GM20431 (cell line): ENCODE measurements around the gene MS4A5.
"Not testable (repeated sequence)": the region's sequence is repeated elsewhere in the genome, so short reads cannot be mapped to it uniquely, and the experiment has no call there.

Experiments used
- in situ Hi-C: fragments of 300-500 bp; cut with MseI, MboI; formaldehyde crosslinking; loops from one replicate; pipeline ENCODE4 v1.15.0; 2020; ENCODE audit warnings: low sequenced_read_pairs; ENCODE audit not compliant: unreplicated experiment

Gene MS4A5

GRCh38 chr11:60429272-60429671, at the start of gene MS4A5:
Gene MS4A5, plus strand, starts transcription at chr11:60429572. Its CDS starts 103 bp downstream, at chr11:60429675.
- in situ Hi-C loops, result no loop called here

DNA sequence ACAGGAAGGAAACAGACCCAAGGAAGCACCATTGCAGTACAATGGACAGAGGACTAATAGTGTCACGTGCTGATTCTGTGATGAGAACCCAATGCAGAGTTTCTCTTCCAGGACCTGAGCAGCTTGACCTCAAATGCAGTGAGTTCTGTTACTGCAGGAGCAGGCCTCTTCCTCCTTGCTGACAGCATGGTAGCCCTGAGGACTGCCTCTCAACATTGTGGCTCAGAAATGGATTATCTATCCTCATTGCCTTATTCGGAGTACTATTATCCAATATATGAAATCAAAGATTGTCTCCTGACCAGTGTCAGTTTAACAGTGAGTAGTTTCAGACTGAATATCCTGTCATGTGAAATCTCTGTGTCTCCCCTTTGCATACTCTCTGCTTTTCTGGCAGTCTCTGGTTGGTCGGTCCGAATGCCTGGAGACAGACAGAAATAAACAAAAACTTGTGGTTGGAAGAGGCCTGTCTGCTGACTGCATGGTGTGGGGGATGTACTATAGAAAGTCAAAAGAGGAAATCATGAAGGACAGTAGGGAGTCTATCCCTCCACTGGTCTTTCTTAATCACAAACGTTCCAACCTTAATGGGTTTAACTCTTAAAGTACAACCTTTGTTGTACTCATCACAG, 40.0 kb upstream of the MS4A5 start:
- in situ Hi-C loops, result no loop called here

GRCh38 chr11:60390419-60390818, 39.0 kb upstream of the MS4A5 start:
- in situ Hi-C loops, result no loop called here

GRCh38 chr11:60392361-60392760, 37.0 kb upstream of the MS4A5 start:
- in situ Hi-C loops, result no loop called here

DNA sequence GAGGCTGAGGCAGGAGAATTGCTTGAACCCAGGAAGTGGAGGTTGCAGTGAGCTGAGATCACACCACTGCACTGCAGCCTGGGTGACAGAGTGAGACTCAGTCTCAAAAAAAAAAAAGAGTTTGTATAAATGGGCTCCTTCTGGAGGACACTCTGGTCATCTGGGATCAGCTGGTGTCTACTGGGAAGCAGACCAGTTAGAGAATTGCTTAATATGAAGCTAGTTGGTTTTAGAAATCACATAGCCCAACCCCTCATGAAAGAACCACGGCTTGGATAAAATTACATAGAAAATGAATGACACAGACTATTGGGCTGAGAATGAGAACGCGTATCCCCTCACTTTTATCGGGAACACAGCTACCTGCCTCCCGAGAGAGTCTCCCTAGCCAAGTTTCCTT, 36.4 kb upstream of the MS4A5 start:
- in situ Hi-C loops, result no loop called here

- in situ Hi-C loops, result no loop called here
Measured at GRCh38 chr11:60394666-60395380, 34.5 kb upstream of the MS4A5 start.

- in situ Hi-C loops, result no loop called here
Measured at GRCh38 chr11:60396382-60396781, 33.0 kb upstream of the MS4A5 start, which contains the start of gene MS4A14. Gene MS4A14, plus strand, starts transcription at chr11:60396459. Its CDS starts 120 bp downstream, at chr11:60396579.

- in situ Hi-C loops, result no loop called here
Measured at GRCh38 chr11:60396799-60397198, 32.6 kb upstream of the MS4A5 start.

GRCh38 chr11:60420015-60420414, 9.4 kb upstream of the MS4A5 start:
- in situ Hi-C loops, result no loop called here

DNA sequence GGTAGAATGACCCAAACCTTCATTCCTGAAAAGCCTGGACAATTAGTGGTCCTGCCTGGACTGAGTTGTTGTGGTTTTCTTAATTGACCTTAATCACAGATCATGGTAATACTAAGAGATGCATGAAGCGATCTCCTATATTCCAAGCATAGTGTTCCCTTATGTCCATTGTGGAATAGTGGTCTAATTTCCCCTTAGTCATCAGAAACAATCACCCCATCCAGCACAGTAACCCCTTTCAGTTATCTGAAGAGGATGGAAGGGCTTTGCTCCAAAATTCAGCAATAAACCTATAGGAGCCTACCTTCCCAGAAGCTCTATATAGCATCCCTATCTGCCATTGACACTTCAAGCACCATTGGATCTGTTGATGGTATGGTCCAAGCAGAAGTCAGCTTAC, 6.8 kb upstream of the MS4A5 start:
- in situ Hi-C loops, result no loop called here

- in situ Hi-C loops, result no loop called here
Measured at GRCh38 chr11:60428517-60428916, 855 bp upstream of the MS4A5 start.

GRCh38 chr11:60431251-60431650, 1.9 kb downstream of the MS4A5 start:
- in situ Hi-C loops, result no loop called here

DNA sequence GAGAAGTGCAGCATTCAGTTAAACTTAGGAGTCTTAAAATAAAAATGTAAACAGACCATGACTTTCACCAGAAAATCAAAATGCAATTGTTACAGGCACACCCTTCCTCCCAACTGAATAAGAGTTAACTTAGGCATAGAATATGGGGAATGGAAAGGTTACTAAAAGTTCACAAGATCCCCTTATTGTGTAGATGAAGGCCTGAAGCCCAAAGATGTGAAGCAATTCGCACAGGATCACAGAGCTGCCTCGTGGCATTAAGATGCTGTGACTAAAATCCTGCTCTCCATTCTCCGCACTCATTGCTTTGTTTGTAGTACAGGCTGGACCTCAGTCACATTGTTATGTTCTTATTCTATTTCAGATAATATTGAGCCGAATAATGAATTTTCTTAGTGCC, 4.0 kb downstream of the MS4A5 start:
- in situ Hi-C loops, result no loop called here

DNA sequence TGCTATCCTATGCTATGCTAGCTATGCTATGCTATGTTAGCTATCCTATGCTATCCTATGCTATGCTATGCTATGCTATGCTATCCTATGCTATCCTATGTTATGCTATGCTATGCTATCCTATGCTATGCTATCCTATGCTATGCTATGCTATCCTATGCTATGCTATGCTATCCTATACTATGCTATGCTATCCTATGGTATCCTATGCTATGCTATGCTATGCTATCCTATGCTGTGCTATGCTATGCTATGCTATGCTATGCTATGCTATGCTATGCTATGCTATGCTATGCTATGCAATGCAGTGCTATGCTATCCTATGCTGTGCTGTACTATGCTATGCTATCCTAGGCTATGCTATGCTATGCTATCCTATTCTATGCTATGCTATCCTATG, 17.7 kb downstream of the MS4A5 start:
- in situ Hi-C loops, result no loop called here

- in situ Hi-C loops, result no loop called here
Measured at GRCh38 chr11:60447846-60448245, 18.5 kb downstream of the MS4A5 start.

- in situ Hi-C loops, result not testable (repeated sequence)
Measured at GRCh38 chr11:60451185-60451584, 21.8 kb downstream of the MS4A5 start.

DNA sequence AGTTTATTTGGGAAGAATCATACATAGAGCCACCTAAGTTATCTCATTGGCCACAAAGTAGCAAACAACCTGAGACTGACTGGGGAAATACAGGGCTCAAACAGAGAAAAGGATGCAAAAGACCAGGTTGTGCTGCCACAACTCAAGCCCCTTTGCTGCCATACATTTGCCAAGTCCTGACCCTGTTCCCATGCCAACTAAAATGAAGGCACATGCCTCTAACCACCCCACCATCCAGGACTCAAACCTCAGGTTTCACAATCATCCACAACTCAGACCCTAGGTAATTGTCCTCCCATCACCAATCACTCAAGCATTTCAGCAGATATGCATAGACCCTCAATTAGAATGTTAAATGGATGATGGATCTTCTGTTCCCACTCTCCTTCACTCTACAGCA, 24.8 kb downstream of the MS4A5 start:
- in situ Hi-C loops, result no loop called here

DNA sequence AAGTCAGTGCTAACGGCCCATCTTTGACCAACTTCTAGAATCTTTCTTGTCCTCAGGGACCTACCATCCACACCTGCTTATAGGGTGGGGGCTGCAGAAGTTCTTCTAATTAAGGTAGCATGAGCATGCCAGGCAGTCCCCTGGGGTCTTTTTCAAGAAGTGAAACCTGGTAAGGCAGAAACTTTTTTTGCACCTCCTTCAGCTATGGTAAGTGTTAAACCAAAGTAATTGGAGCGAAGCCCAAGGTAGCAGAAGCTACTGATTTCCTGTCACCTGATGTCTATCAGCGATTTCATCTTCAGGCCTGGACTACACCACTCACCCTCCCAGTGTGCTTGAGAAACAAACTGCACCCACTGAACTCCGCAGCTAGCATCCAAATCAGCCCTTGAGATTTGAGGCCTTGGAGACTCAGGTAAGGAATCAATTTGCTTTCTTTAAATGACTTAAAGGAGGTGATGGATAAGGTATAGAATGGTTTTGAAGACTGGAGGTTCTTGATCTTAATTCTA, 26.2 kb downstream of the MS4A5 start, which contains the start of gene MS4A1:
Gene MS4A1 (plus strand): TSS at position 317 of the 512 bp plus-strand sequence. CDS start 6,528 bp downstream, outside the sequence.
- in situ Hi-C loops, result no loop called here

DNA sequence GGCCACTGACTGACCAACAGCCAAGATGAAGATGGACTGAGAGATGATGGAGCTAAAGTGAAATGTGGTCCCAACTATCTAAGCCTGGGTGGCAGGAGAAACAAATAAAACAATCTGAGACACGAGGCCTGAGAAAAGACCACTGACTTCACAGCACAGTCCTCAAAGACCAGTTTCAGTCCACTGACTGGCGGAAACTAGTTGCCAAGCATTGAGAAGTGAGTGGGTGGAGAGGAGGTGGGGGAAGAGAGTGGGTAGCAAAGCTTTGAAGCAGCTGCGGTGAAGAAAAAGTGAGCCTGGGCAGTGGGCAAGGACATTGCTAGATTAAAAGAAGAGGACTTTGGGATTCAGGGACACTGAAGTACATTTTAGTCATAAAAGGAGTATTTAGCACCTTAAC, 28.2 kb downstream of the MS4A5 start:
- in situ Hi-C loops, result no loop called here

- in situ Hi-C loops, result no loop called here
Measured at GRCh38 chr11:60459345-60459744, 30.0 kb downstream of the MS4A5 start.

DNA sequence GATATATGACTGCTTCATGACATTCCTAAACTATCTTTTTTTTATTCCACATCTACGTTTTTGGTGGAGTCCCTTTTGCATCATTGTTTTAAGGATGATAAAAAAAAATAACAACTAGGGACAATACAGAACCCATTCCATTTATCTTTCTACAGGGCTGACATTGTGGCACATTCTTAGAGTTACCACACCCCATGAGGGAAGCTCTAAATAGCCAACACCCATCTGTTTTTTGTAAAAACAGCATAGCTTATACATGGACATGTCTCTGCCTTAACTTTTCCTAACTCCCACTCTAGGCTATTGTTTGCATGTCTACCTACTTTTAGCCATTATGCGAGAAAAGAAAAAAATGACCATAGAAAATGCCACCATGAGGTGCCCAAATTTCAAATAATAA, 39.5 kb downstream of the MS4A5 start:
- in situ Hi-C loops, result no loop called here
